ENCODE data around the gene PLTP. TPM values are rescaled to one million over a fixed set of nuclear protein-coding genes. Genes with fewer than 3 reads are reported as not detected.

Gene PLTP
- total RNA-seq, 1 donor from 2014 or later = 38.5 TPM

GRCh38 chr20:45952861-45953260, 40.9 kb upstream of the PLTP start:
- no peak for TF ChIP-seq CTCF (conservative IDR thresholded peaks at IDR 0.05; ENCODE audit: low read depth, low read length)
- H3K4me3 ChIP-seq (ENCODE audit: low read depth, low read length) = no peak overlapping the region
- DNase-seq (ENCODE audit: low read depth) = no peak

- TF ChIP-seq CTCF (conservative IDR thresholded peaks at IDR 0.05; ENCODE audit: low read depth, low read length) = no peak
- H3K4me3 ChIP-seq (ENCODE audit: low read depth, low read length) = no peak overlapping the region
- DNase-seq (ENCODE audit: low read depth) = no peak
Observed at GRCh38 chr20:45951925-45952834, 40.2 kb upstream of the PLTP start.

- TF ChIP-seq CTCF (conservative IDR thresholded peaks at IDR 0.05; ENCODE audit: low read depth, low read length) = no peak
- no peak overlapping the region for H3K4me3 ChIP-seq (ENCODE audit: low read depth, low read length)
- DNase-seq (ENCODE audit: low read depth) = no peak
Observed at GRCh38 chr20:45950330-45950646, 38.3 kb upstream of the PLTP start.

GRCh38 chr20:45949542-45950329, 37.8 kb upstream of the PLTP start:
- no peak for DNase-seq (ENCODE audit: low read depth)
- TF ChIP-seq CTCF (conservative IDR thresholded peaks at IDR 0.05; ENCODE audit: low read depth, low read length) = no peak
- H3K4me3 ChIP-seq (ENCODE audit: low read depth, low read length) = no peak overlapping the region

GRCh38 chr20:45948742-45949541, 37.0 kb upstream of the PLTP start:
- H3K4me3 ChIP-seq (ENCODE audit: low read depth, low read length) = no peak overlapping the region
- DNase-seq (ENCODE audit: low read depth) = no peak
- TF ChIP-seq CTCF (conservative IDR thresholded peaks at IDR 0.05; ENCODE audit: low read depth, low read length) = no peak

- no peak for DNase-seq (ENCODE audit: low read depth)
- TF ChIP-seq CTCF (conservative IDR thresholded peaks at IDR 0.05; ENCODE audit: low read depth, low read length) = no peak
- no peak overlapping the region for H3K4me3 ChIP-seq (ENCODE audit: low read depth, low read length)
Observed at GRCh38 chr20:45948261-45948733, 36.3 kb upstream of the PLTP start.
